Measurements from ENCODE around the gene PIAS4.
A peak's percentile ranks its signal among the peaks of the same experiment; 100 is the strongest.

The PIAS4 gene

GRCh38 chr19:4066176-4066606 is 58.7 kb downstream of the PIAS4 start (continued):
- TF ChIP-seq ZNF302 (tag by site-specific recombination; IDR thresholded peaks at IDR 0.05; ENCODE audit: low read depth) (no peak), PATZ1 (tag by site-specific recombination; IDR thresholded peaks at IDR 0.05) (peak; percentile 89), RBAK (tag by site-specific recombination; IDR thresholded peaks at IDR 0.05) (no peak), ZNF785 (tag by site-specific recombination; IDR thresholded peaks at IDR 0.05) (no peak), SETDB1 (IDR thresholded peaks at IDR 0.05; ENCODE audit: insufficient read length, low read length) (no peak), ZBTB8A (tag by site-specific recombination; IDR thresholded peaks at IDR 0.05) (0 out of 2 replicates have a peak, but pooled peaks have one; percentile 32), ZNF398 (tag by site-specific recombination; IDR thresholded peaks at IDR 0.05) (peak; percentile 87), ZIC2 (tag by site-specific recombination; IDR thresholded peaks at IDR 0.05) (peak; percentile 67), ZNF768 (tag by site-specific recombination; IDR thresholded peaks at IDR 0.05) (no peak), ZNF510 (tag by site-specific recombination; IDR thresholded peaks at IDR 0.05; ENCODE audit: insufficient replicate concordance) (no peak), ZNF48 (tag by site-specific recombination; IDR thresholded peaks at IDR 0.05) (no peak), GLIS1 (tag by site-specific recombination; IDR thresholded peaks at IDR 0.05) (peak; percentile 67), ZNF202 (tag by site-specific recombination; IDR thresholded peaks at IDR 0.05; ENCODE audit: borderline replicate concordance) (no peak), ZNF140 (tag by site-specific recombination; IDR thresholded peaks at IDR 0.05) (no peak), ZNF174 (tag by site-specific recombination; IDR thresholded peaks at IDR 0.05) (no peak), ZNF26 (tag by site-specific recombination; IDR thresholded peaks at IDR 0.05) (no peak), ZNF518A (tag by site-specific recombination; conservative IDR thresholded peaks at IDR 0.05; ENCODE audit: low read depth) (no peak), ZBTB26 (tag by site-specific recombination; optimal IDR thresholded peaks at IDR 0.05) (peak; percentile 68), ZBTB10 (tag by site-specific recombination; IDR thresholded peaks at IDR 0.05) (peak; percentile 98)
- TF ChIP-seq, protein P1, sequence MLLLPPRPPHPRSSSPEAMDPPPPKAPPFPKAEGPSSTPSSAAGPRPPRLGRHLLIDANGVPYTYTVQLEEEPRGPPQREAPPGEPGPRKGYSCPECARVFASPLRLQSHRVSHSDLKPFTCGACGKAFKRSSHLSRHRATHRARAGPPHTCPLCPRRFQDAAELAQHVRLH (tag by site-specific recombination; IDR thresholded peaks at IDR 0.05), result no peak
- TF ChIP-seq, protein P2, sequence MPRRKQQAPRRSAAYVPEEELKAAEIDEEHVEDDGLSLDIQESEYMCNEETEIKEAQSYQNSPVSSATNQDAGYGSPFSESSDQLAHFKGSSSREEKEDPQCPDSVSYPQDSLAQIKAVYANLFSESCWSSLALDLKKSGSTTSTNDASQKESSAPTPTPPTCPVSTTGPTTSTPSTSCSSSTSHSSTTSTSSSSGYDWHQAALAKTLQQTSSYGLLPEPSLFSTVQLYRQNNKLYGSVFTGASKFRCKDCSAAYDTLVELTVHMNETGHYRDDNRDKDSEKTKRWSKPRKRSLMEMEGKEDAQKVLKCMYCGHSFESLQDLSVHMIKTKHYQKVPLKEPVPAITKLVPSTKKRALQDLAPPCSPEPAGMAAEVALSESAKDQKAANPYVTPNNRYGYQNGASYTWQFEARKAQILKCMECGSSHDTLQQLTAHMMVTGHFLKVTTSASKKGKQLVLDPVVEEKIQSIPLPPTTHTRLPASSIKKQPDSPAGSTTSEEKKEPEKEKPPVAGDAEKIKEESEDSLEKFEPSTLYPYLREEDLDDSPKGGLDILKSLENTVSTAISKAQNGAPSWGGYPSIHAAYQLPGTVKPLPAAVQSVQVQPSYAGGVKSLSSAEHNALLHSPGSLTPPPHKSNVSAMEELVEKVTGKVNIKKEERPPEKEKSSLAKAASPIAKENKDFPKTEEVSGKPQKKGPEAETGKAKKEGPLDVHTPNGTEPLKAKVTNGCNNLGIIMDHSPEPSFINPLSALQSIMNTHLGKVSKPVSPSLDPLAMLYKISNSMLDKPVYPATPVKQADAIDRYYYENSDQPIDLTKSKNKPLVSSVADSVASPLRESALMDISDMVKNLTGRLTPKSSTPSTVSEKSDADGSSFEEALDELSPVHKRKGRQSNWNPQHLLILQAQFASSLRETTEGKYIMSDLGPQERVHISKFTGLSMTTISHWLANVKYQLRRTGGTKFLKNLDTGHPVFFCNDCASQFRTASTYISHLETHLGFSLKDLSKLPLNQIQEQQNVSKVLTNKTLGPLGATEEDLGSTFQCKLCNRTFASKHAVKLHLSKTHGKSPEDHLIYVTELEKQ (tag by site-specific recombination; IDR thresholded peaks at IDR 0.05; ENCODE audit: borderline replicate concordance), result no peak

Measured in HEK293 (cell line).